Measurements from ENCODE around the gene NKX1-1.

Gene NKX1-1

DNA sequence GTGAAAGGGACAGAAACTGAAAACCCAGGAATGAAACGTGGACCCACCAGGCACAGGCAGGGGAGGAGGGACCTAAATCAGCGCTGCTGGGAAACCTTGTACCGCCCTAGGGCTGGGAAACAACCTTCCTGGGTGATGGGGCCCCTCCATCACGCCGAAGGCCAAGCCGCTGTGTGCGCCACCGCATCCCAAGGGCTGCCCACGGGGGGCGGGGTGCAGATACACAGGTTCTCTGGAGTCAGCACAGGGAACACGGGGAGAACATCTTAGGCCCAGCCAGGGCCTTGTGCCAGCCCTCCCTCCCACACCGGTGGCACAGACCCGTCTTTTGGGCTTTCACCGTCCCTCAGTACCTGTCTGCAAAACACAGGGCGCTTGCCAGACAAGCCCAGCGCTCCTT, 46.3 kb downstream of the NKX1-1 start:
- no peak for DNase-seq (ENCODE audit: low spot score)

DNA sequence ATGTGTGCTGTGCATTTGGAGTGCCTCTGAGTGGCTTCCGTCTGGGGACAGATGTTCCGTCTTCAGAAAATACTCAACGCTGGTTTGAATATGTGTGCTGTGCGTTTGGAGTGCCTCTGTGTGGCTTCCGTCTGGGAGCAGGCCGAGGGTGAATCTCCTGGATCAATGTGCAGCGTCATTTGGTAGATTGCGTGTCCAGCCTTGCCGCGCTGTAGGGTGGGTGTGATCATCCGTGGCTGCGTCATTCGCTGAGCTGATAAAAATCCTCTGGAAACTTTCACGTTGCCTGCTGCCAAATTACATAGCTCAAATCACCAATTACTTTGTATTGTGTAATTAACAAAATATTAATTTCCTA, 47.1 kb downstream of the NKX1-1 start:
- DNase-seq (ENCODE audit: low spot score), result no peak

DNA sequence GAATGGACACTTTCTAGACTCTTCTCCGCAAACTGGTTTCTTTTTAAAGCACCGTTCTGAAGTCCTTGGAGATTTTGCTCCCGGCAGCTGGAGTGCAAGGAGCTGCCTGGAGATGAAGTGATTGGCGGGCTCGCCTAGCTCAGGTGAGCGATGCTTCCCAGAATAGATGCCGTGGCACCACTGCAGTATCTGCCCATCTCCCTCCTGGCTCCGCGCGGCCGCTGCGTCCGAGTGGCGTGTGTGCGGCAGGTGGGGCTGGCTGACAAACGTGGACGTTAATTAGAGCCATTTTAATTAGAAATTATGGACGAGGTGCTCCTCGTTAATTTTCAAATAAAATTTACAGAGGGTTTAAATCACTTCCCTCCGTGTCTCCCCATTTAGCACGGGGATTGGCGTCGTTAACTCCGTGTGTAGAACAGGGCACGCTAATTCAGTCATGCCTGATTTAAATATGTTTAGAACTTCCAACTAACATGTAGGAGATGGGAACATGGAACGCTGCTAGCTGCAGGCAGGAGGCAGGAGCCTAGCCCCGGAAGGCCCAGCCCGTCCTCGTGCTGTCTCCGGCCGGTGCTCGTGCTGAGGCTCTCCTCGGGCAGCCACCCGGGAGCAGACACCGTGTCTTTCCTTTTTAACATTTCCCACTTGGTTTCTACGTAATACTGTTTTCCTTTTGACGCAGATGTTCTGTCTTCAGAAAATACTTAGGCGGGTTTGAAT, 47.7 kb downstream of the NKX1-1 start:
- no peak for DNase-seq (ENCODE audit: low spot score)

DNA sequence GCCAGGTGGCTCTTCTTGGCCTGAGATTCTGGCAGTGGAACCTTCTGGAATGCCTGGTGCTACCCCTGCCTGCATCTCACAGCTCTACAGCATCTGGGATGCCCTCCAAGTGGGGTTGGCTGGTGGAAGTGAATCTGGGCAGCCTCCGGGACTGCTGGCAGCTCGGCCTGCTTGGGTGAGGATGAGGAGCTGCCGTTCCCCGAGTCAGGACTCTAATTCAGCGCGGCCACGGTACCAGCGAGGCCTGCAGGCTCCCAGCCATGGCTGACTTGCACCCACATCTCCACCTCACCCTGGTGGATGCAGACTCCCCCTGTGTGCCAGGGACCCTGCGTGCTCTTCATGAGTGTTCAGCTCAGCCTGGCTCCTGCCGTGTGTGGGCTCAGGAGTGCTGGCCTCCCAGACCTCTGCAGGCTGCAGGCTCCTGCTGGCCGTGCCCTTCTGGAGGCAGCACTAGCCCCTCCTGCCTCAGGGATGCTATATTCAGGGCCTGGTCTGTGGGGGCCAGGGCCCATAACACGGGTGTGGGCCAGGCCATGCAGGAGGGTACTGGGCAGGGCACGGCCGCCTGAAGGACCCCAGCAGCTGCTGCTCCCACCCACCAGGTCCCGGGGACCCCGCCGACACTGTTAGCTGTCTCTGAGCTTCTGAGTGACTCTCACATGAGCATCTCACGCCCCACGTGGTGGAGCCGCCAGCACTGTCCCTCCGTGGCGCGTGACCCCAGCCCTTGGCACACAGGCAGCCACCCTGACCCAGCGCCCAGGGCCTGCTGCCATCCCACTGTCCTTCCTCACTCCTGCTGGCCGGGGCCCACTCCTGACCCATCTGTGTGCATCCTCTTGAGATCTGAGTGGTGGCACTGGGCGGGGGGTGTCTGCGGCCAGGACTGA, 48.6 kb downstream of the NKX1-1 start:
- peak; percentile 74 for DNase-seq (ENCODE audit: low spot score)

DNA sequence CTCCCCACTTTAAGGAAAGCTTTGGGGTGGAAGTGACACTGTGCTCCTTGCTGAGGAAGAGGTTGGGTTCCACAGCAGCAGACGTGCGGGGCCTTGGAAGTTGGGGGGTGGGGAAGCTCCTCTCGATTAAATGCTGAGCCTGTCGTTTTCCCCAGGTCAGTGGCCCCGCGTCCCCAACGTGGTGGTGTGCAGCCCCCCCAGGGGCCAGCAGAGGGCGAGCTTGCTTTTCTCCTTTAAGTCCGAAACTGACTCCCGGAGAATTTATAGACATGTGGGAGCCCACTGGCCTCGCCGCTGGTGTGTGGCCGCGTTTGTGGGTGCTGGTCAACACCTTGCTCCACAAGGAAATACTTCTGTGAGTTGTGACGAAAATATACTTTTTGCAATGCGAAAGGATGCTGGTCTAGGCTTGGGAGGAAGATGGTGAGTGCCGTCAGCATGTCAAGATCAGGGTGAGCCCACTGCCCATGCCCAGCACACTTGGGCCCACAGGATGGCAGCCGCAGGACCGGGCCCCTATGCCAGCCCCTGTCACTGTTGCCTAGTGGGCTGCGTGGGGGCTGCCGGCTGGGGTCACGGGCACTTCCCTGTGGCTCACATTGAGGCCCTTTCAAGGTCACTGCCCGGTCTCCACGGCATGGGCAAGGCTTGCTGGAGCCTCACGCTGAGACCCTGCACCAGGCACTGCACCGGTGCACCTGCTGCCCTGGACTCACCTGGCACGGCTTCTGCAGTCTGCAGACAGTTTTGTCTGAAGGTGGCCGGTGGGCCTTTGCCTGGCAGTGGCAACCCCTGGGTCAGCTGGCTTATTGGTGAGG, 49.9 kb downstream of the NKX1-1 start:
- peak; percentile 79 for DNase-seq (ENCODE audit: low spot score)

DNA sequence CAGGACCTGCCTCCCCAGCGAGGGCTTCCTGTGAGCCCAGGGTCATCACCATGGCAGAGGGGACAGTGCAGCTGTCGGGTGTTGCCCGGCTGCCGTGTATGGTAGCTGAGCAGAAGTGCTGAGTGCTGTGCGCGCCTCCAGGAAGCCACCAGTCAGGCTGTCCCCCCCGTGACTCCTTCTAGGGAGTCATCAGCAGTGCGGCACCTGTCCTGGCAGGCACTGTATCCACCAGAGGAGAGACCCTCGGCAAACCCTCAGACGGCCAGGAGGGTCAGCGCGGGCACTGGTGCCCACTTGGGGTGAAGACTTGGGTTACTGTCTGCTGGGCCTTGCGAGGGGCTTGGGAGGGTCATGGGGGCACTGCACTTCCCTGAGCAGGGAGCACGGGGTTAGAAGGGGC, 50.9 kb downstream of the NKX1-1 start:
- DNase-seq (ENCODE audit: low spot score), result no peak

DNA sequence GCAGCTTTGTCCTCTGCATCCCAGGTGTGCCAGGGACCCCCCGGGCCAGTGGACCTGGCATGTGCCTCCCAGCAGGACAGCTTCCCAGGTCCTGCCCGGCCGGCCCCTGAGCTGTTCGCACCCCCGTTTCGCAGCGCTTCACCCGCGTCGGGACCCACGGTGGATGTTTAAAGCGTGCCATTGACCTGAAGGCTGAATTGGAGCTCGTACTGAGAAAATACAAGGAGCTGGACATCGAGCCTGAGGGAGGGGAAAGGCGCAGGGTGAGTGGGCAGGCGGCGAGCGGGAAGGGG, 51.3 kb downstream of the NKX1-1 start:
- no peak for DNase-seq (ENCODE audit: low spot score)

DNA sequence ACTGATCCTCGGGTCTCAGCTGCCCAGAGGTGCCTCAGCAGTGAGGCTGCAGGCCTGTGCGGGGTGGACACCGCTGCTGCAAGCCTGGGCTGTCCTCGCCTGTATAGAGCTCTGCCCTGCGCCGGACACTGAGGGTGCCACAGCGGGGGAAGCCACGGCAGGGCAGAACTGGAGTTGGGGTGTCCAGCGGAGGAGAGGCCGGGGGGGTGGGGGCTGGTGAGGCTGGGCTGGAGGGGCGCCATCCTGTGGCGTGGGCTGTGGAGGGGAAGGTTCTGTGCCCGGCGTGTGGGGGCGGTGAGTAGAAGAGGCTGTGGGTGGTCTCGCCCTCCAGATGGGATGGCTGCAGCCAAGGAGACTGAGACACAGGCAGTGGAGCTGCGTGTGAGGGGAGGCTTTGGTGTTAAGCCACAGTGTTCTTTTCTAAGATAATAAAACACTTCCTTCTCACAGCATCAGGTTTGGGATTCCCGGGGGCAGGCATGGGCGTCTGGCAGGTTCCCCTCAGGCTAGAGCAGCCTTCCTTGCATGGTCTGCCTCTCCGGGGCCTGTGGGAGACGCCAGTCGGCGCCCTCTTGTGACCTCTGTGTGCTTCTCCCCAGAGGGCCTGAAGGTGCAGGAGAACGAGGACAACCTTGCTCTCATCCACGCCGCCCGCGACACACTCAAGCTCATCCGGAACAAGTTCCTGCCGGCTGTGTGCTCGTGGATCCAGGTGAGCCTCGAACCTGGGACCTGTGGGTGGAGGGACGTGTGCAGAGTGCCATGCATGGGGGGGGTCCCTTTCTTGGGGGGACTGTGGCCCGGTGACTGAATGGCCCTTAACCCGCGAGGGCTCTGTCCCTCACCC, 51.9 kb downstream of the NKX1-1 start:
- no peak for DNase-seq (ENCODE audit: low spot score)

DNA sequence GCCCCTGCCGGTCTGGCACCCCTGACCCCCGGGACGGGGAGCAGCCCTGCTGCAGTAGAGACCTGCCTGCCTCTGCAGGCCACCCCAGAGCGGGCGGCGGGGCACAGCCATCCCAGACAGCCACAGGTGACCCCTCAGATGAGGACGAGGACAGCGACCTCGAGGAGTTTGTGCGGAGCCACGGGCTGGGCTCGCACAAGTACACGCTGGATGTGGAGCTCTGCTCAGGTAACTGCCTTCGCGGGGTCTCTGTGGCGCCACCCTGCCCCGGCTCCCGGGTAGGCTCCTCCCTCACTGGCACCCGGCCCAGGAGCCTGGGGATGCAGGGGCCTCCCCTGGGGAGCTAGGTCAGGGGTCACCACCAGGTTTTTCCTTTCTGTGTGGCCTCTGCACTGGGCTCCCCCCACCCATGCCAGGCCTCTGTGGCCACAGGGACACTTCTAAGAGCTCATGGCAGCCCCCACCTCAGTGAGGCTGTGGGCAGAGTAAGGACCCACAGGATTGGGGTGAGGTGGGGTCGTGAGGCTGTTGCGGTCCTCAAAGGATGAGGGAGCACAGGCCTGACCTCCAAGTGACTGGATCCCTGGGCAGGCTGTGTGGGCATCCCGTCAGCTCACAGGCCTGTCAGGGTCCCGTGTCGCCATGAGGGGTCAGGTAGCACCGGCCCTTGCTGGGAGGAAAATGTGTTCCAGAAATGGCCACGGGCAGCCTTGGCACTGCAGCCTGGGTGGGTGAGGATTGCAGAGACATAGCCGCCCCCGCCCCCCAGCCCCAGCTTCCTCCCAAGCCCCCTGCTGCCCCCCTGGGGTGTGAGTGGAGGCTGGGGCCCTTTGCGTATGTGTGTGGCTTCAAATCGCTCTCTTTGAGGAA, 52.8 kb downstream of the NKX1-1 start:
- DNase-seq (ENCODE audit: low spot score), result no peak

All from cerebellar cortex (tissue), 1 donor.